Endothelial cell of hepatic sinusoid (primary cell): Measurements from ENCODE around the gene ITGB6.
"Not testable (repeated sequence)": the region's sequence is repeated elsewhere in the genome, so short reads cannot be mapped to it uniquely, and the experiment has no call there.

ENCODE experiments used
- in situ Hi-C: cut with HindIII; loops from 2 replicates; pipeline ENCODE4 v1.10.0; 2017; ENCODE audit warnings: low sequenced_read_pairs

Gene ITGB6

GRCh38 chr2:160194946-160195345, 5.1 kb downstream of the ITGB6 start:
- in situ Hi-C loops = no loop called here

DNA sequence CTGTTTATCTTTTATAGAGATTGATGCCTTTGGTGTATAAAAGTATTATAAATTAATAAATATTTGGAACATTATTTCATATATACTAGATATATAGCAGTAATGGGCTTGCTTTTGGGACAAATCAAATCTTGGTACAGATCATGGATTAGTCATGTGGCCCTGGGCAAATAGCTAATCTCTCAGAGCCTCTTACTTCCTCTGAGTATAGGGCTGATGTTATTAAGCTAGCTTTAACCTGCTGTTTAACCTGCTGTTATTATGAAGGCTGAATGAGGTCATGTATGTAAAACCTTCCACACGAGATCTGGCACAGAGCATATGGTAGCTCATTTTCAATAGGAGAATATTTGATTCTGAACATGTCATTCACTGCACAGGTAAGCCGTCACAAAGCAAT, 5.7 kb downstream of the ITGB6 start:
- in situ Hi-C loops = no loop called here

GRCh38 chr2:160181146-160181836, 18.8 kb downstream of the ITGB6 start:
- in situ Hi-C loops = not testable (repeated sequence)

DNA sequence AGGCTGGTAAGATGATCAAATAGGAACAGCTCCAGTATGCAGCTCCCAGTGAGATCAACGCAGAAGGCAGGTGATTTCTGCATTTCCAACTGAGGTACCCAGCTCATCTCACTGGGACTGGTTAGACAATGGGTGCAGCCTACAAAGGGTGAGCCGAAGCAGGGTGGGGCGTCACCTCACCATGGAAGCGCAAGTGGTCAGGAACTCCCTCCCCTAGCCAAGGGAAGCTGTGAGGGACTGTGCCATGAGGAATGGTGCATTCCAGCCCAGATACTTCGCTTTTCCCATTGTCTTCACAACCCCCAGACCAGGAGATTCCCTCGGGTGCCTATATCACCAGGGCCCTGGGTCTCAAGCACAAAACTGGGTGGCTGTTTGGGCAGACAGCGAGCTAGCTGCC, 19.4 kb downstream of the ITGB6 start:
- in situ Hi-C loops = not testable (repeated sequence)

GRCh38 chr2:160180172-160180571, 19.9 kb downstream of the ITGB6 start:
- in situ Hi-C loops = no loop called here

DNA sequence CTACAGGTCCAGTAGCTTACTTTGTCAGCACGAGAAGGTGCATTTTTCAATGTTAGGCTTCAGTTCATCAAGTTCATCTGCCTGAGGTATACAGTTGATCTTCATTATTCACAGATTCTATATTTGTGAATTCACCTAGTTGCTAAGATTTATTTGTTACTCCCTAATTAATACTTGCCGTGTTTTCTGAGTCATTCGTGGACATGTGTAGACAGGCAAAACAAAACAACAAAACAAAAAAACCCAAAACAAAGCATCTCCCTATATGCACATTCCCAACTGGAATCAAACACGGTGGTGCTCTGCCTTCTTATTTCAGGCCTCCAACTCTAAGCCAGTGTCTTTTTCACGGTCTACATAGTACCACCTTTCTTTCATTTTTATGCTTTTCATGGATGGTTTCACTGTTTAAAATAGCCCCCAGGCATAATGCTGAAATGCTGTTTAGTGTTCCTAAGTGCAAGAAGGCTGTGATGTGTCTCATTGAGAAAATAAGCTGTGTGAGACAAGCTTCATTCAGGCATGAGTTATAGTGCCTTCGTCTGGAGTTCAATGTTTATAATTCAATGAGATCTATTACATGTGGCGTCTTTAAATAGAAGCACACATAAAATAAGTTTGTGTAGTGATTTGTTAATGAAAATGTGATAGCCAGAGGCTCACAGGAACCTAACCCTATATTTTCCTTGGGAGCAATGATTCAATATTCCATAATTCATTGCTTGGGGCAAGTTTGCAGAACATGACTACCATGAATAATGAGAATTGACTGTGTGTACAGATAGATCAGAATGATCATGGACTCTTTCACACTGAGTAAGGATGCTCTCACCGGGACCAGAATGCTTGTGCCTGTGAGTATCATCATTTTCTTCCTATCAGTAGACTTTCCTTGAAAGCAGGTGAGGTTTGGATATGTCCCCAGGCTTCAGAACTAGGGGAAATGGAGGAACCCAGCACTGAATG, 24.6 kb downstream of the ITGB6 start:
- in situ Hi-C loops = no loop called here

GRCh38 chr2:160174322-160174721, 25.8 kb downstream of the ITGB6 start:
- in situ Hi-C loops = no loop called here

- in situ Hi-C loops = no loop called here
These were observed 30.1 kb downstream of the ITGB6 start for GRCh38 chr2:160169988-160170387.

GRCh38 chr2:160169471-160169870, 30.6 kb downstream of the ITGB6 start:
- in situ Hi-C loops = no loop called here

GRCh38 chr2:160168878-160169277, 31.2 kb downstream of the ITGB6 start:
- in situ Hi-C loops = no loop called here

- in situ Hi-C loops = no loop called here
These were observed 32.9 kb downstream of the ITGB6 start for GRCh38 chr2:160167089-160167740.

DNA sequence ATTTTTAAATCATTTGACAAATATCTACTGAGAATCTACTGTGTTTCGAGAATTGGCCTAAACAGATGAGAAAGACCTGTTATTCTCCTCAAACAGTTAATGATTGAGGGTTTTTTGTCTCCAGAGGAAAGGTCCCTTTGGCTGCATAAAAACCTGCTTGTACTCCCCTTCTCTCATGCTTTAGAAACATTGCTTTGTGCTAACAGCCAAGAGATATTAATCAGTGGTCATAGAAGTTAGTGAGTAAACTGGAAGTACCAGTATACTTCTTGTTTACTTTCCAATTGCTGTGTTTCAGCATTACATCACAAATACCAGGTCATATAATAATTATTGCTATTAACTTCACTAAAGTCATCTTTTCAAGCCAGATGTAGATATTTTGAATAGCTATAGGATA, 34.1 kb downstream of the ITGB6 start:
- in situ Hi-C loops = no loop called here

- in situ Hi-C loops = no loop called here
These were observed 35.0 kb downstream of the ITGB6 start for GRCh38 chr2:160165081-160165480.

GRCh38 chr2:160157861-160158829, 41.9 kb downstream of the ITGB6 start:
- in situ Hi-C loops = no loop called here

GRCh38 chr2:160156665-160157064, 43.4 kb downstream of the ITGB6 start:
- in situ Hi-C loops = no loop called here

- in situ Hi-C loops = no loop called here
These were observed 44.0 kb downstream of the ITGB6 start for GRCh38 chr2:160156100-160156499.

- in situ Hi-C loops = not testable (repeated sequence)
These were observed 51.7 kb downstream of the ITGB6 start for GRCh38 chr2:160148419-160148818.

DNA sequence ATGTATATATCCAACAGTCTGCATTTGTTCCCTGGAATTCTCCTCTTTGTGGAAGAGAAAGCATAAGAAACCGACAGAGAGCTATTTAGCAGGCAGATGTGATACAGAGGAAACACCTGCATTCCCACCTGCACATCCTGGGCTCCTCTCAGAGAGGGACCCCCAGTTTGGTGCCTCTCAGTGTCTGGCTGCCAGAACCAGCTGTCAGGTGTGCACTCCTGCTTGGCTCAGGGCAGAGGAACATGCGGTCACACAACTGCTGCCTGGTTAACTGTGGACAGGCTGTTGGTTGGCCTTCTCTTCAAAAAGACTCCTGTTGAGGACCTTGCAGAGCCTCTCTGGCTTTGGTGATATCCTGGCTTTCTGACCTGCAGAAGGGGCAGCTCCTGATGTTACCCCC, 54.6 kb downstream of the ITGB6 start:
- in situ Hi-C loops = no loop called here

- in situ Hi-C loops = no loop called here
These were observed 55.6 kb downstream of the ITGB6 start for GRCh38 chr2:160144280-160144990.

GRCh38 chr2:160142472-160142871, 57.6 kb downstream of the ITGB6 start:
- in situ Hi-C loops = no loop called here
